Left lung (tissue), 10 donors: ENCODE results near the gene NELFB. TPM values are rescaled to one million over a fixed set of nuclear protein-coding genes. Genes with fewer than 3 reads are reported as not detected.

ENCODE experiments used
- ATAC-seq: fragments of 200-7000 bp; cut with Tn5 transposase; one replicate; pipeline ENCODE4 v1.9.1; 2020; ENCODE audit warnings: moderate library complexity
- DNase-seq, 4 donors: peaks; one replicate each; pipeline ENCODE4 v3.0.0-alpha.2; 2013 to 2020
- H3K27ac ChIP-seq, 2 donors: fragments of 200-600 bp; sonication (generic) in 1 of 2; one replicate each; pipeline versions ENCODE4 v1.5.0 to v1.8.0; 2020 to 2021
- H3K27me3 ChIP-seq, 2 donors: fragments of 200-600 bp; sonication (generic) in 1 of 2; one replicate each; pipeline versions ENCODE4 v1.5.0 to v1.8.0; 2020 to 2021
- H3K36me3 ChIP-seq, 2 donors: fragments of 200-600 bp; sonication (generic) in 1 of 2; one replicate each; pipeline versions ENCODE4 v1.5.0 to v1.8.0; 2020 to 2021
- H3K4me1 ChIP-seq, 2 donors: fragments of 200-600 bp; one replicate each; pipeline ENCODE4 v1.8.0; 2021
- H3K4me3 ChIP-seq, 2 donors: fragments of 200-600 bp; sonication (generic) in 1 of 2; one replicate each; pipeline versions ENCODE4 v1.5.0 to v1.8.0; 2020 to 2021; ENCODE audit warnings: mild to moderate bottlenecking in 1 of 2
- H3K9me3 ChIP-seq, 2 donors: fragments of 200-600 bp; sonication (generic) in 1 of 2; one replicate each; pipeline versions ENCODE4 v1.5.0 to v1.8.0; 2020 to 2021
- intact Hi-C, 2 donors: fragments of 100-400 bp; cut with DNase I; formaldehyde crosslinking; loops; one replicate each; pipeline versions ENCODE4 v1.11.2 to v1.14.2; 2022
- polyA plus RNA-seq, 6 donors: library from polyadenylated mRNA; unstranded; fragments of 120-200 nt; gene quantifications; one replicate each; pipeline ENCODE4 v1.2.1, GENCODE V29; 2013; ENCODE audit not compliant: insufficient read length in 6 of 6
- total RNA-seq, 2 donors: library from RNA; stranded (reverse); fragmentation: NEBNext Ultra II Directional; extraction: Animal tissue kit (Norgen Biotek cat#: 25700); gene quantifications; one replicate each; pipeline ENCODE4 v1.2.1, GENCODE V29; 2021
- TF ChIP-seq, protein P1 (sequence below), 2 donors: fragments of 200-600 bp; sonication (generic) in 1 of 2; IDR thresholded peaks; one replicate each; pipeline versions ENCODE4 v1.5.0 to v1.8.0; 2021; ENCODE audit warnings: antibody characterized with exemption in 2 of 2
- donor health status: DM: no; HTN: yes; CAD: no.
- donor health status: DM: no; HTN: no; CAD: no.

Gene NELFB
- total and polyA plus RNA-seq, 8 donors = 47.8 to 62.9 (median 55.6) TPM

DNA sequence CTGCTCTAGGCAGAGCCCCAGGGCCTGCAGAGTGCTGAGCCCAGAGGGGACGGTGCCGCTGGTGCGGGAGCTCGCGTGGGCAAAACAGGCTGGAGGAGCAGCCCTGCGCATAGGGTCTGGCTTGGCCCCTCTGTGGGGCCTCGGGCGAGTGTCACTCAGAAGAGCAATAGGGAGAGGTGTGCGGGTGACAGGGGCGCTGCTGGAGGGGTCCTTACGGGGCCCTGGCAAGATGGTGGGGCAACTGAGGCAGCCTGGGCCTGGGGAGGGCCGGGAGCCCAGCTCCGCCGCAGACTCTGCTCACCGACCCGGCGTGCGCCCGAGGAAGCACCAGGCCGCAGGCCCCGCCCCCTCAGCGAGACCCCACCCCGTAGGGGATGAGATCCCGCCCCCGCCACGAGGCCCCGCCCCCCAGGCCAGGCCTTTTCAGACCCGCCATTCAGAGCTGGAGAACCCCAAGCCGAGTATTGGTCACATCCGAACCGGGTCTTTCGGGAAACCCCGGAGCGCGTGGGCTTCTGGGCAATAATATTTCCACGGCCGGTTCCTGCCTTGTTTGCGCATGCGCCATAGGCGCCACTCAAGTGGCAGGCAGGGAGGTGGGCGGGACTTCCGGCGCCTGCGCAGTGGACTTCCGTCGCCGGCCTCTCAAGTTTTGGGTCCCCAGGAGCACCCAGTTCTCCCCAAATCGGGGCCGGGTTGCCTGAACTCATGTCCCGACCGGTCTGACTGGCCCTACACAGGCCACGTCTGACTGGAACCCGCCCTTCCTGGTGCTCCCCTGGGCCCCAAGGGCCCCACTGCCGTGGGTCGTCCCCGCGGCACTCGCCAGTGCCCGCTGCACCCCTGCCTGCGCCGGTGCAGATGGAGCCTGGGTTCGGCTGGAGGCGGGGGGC is 31.8 kb upstream of the NELFB start:
- peaks cover 12 to 56% of the 10 kb centered on the region in 2 donors for H3K4me1 ChIP-seq
- intact Hi-C loops = no loop called here
- TF ChIP-seq, protein P1, sequence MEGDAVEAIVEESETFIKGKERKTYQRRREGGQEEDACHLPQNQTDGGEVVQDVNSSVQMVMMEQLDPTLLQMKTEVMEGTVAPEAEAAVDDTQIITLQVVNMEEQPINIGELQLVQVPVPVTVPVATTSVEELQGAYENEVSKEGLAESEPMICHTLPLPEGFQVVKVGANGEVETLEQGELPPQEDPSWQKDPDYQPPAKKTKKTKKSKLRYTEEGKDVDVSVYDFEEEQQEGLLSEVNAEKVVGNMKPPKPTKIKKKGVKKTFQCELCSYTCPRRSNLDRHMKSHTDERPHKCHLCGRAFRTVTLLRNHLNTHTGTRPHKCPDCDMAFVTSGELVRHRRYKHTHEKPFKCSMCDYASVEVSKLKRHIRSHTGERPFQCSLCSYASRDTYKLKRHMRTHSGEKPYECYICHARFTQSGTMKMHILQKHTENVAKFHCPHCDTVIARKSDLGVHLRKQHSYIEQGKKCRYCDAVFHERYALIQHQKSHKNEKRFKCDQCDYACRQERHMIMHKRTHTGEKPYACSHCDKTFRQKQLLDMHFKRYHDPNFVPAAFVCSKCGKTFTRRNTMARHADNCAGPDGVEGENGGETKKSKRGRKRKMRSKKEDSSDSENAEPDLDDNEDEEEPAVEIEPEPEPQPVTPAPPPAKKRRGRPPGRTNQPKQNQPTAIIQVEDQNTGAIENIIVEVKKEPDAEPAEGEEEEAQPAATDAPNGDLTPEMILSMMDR (IDR thresholded peaks at IDR 0.05) = no peak

DNA sequence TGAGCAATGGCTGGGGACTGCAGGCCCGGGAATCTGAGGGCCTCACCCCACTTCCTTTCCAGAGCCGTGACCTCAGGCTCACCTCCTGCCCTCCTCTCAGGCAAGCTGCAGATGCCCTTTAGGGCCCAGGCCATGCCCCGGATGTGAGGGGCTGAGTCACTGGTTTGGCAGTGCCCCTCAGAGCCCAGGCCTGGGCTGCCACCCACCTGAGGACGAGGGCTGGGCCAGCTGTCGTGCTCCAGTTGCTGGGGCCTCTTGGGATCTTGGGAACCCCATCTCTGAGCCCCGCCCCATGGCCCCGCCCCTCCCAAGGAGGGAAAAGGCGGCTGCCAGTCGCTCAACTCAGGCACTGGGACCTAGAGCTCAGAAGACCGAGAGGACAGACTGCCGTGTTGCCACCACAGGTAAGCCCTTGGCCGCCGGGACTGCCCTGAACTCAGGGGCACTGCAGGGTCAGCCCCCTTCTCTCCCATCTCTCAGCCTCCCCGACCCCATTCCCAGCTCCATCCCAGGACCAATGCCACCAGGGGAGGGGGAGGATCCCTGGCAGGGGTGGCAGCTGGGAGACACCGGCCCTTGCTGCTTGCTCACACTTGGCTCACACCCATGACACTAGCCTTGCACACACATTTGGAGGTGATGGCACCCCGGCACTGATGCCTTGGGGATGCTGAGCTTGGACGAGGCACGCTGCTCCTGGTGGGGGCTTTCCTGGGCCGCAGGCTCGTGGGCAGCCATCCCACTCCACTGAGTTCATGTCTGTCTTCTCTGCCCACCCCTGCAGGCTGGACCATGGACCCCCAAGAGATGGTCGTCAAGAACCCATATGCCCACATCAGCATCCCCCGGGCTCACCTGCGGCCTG is 30.1 kb upstream of the NELFB start, which contains the start of gene CYSRT1:
CYSRT1 (plus strand) TSS at position 345 of the 865 bp plus-strand sequence; CDS start at position 793, 448 bp downstream.
- Histone ChIP-seq H3K27me3 (peaks cover 0 to 52% of the 10 kb centered on the region in 2 donors), H3K4me1 (peaks cover 12 to 47% of the 10 kb centered on the region in 2 donors), H3K4me3 (peak within 1 kb of the TSS; percentile 47 to 70), H3K27ac (peak within 1 kb of the TSS; percentile 86 to 90), H3K36me3 (no peaks in the 10 kb centered on the region), H3K9me3 (no peaks in the 10 kb centered on the region)
- ATAC-seq (no peak), DNase-seq (peak in 1 of 4 donors; percentile 86)
- TF ChIP-seq, protein P1 (IDR thresholded peaks at IDR 0.05) = no peak
- intact Hi-C loops = no loop called here

More for the DNA sequence above, 31.8 kb upstream of the NELFB start:
- DNase-seq (peak; percentile 90 to 98 (median 97)), ATAC-seq (peak; percentile 86)
- peak overlapping the region; percentile 86 to 90 for H3K27ac ChIP-seq
- peaks cover 0 to 35% of the 10 kb centered on the region in 2 donors for H3K27me3 ChIP-seq
- H3K4me3 ChIP-seq = peak overlapping the region; percentile 47 to 70
- H3K9me3 ChIP-seq = no peaks in the 10 kb centered on the region
- H3K36me3 ChIP-seq = no peaks in the 10 kb centered on the region

DNA sequence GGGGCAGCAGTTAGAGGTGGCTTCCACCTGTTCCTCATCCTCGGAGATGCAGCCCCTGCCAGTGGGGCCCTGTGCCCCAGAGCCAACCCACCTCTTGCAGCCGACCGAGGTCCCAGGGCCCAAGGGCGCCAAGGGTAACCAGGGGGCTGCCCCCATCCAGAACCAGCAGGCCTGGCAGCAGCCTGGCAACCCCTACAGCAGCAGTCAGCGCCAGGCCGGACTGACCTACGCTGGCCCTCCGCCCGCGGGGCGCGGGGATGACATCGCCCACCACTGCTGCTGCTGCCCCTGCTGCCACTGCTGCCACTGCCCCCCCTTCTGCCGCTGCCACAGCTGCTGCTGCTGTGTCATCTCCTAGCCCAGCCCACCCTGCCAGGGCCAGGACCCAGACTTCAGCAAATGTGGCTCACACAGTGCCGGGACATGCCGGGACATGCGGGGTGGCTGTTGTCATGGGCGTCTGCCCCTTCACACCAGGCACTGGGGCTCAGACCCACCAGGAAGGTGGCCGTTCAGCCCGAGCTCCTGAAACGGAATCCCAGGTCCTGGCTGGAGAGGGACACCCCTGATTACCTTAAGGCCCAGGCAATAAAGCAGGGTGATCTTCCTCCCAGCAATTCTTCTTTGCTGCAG is 29.3 kb upstream of the NELFB start:
- H3K27ac ChIP-seq = no peak overlapping the region
- no peaks in the 10 kb centered on the region for H3K9me3 ChIP-seq
- DNase-seq = no peak
- peaks cover 0 to 59% of the 10 kb centered on the region in 2 donors for H3K27me3 ChIP-seq
- TF ChIP-seq, protein P1 (IDR thresholded peaks at IDR 0.05) = no peak
- no peak for ATAC-seq
- intact Hi-C loops = no loop called here
- peaks cover 12 to 47% of the 10 kb centered on the region in 2 donors for H3K4me1 ChIP-seq
- H3K36me3 ChIP-seq = no peaks in the 10 kb centered on the region
- no peak overlapping the region for H3K4me3 ChIP-seq

DNA sequence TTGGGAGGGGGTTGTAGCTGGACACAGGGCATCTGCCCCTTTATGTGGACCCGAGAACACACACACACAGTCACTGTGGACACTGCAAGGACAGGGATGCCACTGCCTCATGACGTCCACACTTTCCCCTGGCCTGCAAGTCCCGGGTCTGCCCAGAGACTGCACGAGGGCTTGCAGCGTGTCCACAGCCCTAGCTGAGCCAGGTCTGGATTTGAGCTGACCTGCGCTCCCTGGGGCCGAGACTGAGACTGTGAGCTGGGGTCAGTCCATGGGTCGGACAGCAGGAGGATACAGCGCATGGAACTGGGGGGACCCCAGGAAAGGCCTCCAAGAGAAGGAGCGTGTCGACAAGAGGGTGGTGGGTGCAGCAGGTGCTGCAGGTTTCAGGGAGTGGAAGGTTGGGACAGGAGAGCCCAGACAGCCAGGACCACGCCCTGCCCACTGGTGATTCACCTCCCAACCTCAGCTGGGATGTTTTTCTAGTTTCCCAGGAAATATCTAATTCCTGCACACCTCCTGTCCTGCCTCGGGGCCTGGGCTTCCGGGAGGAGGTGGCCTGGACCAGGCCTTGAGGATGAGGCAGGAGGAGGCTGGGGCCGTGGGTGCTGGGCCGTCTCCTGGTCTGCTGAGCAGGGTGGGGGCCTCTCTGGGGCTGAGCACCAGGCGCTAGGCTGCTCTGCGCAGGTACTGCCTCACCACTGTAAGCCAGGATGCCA is 28.6 kb upstream of the NELFB start:
- Histone ChIP-seq H3K9me3 (no peaks in the 10 kb centered on the region), H3K27ac (peak overlapping the region; percentile 45 to 65), H3K4me1 (peaks cover 12 to 45% of the 10 kb centered on the region in 2 donors), H3K27me3 (peaks cover 0 to 59% of the 10 kb centered on the region in 2 donors), H3K4me3 (no peak overlapping the region), H3K36me3 (no peaks in the 10 kb centered on the region)
- ATAC-seq = no peak
- intact Hi-C loops = no loop called here
- no peak for DNase-seq
- TF ChIP-seq, protein P1 (IDR thresholded peaks at IDR 0.05) = no peak
